ENCODE results near the gene SPINK5.

The SPINK5 gene

GRCh38 chr5:148168246-148168645 is 104.5 kb downstream of the SPINK5 start, which contains the start of gene SPINK14:
TSS of gene SPINK14 (plus strand) at chr5:148168546. CDS start at chr5:148169733, 1,187 bp downstream.
- no peak within 1 kb of the TSS for H3K4me3 ChIP-seq (ENCODE audit: low read length)
- H3K4me1 ChIP-seq (ENCODE audit: insufficient read depth, low read length), result no peaks in the 10 kb centered on the region

DNA sequence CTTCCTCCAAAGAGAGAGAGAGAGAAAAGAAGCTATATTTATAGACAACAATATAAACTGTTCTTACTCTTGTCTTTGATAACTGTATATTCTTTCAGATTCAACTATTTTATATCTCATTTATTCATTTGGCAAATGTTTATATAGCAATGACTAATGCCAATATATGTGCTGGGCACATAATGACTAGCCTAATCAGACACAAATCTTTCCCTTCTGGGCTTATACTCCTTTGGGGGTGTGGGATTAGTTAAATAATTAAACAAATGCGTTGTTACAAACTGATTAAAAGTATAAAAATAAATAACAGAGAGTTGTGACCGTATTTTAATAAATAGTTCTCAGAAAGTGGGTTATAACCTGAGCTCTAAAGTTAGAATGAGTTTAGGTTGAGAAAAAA is 108.6 kb downstream of the SPINK5 start:
- Histone ChIP-seq H3K27me3 (ENCODE audit: insufficient read depth, low read length) (peaks cover 3% of the 10 kb centered on the region), H3K4me3 (ENCODE audit: low read length) (no peak overlapping the region), H3K4me1 (ENCODE audit: insufficient read depth, low read length) (no peaks in the 10 kb centered on the region), H3K9me3 (ENCODE audit: low read length) (no peaks in the 10 kb centered on the region), H2AFZ (ENCODE audit: low read depth, low read length) (no peak overlapping the region), H3K36me3 (ENCODE audit: insufficient read depth, low read length) (no peaks in the 10 kb centered on the region)

More at GRCh38 chr5:148168246-148168645, 104.5 kb downstream of the SPINK5 start, which contains the start of gene SPINK14:
- H3K36me3 ChIP-seq (ENCODE audit: insufficient read depth, low read length), result no peaks in the 10 kb centered on the region
- no peak within 1 kb of the TSS for H2AFZ ChIP-seq (ENCODE audit: low read depth, low read length)
- peaks cover 5% of the 10 kb centered on the region for H3K27me3 ChIP-seq (ENCODE audit: insufficient read depth, low read length)
- no peaks in the 10 kb centered on the region for H3K9me3 ChIP-seq (ENCODE audit: low read length)

DNA sequence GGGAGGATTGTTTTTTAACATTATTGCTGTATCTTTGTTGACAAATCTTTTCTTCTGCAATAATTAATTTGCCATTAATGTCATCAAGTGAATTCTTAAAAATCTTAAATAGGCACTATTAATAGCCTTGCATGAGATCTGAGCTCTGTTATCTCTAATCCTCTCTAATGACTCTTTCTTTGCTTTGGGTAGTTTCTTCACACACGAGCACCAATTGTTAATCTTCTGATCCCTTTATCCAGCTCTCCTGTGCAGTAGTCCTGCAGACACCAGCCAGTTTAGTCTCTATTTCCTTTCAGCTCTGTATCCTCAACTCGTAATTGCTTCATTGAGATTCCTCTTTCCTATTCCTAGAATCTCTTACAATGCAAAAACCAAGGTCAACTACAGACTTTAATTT is 112.7 kb downstream of the SPINK5 start:
- Histone ChIP-seq H3K36me3 (ENCODE audit: insufficient read depth, low read length) (no peaks in the 10 kb centered on the region), H3K4me1 (ENCODE audit: insufficient read depth, low read length) (no peaks in the 10 kb centered on the region), H2AFZ (ENCODE audit: low read depth, low read length) (no peak overlapping the region), H3K27me3 (ENCODE audit: insufficient read depth, low read length) (no peaks in the 10 kb centered on the region), H3K9me3 (ENCODE audit: low read length) (no peaks in the 10 kb centered on the region), H3K4me3 (ENCODE audit: low read length) (no peak overlapping the region)

- Histone ChIP-seq H3K4me1 (ENCODE audit: insufficient read depth, low read length) (no peaks in the 10 kb centered on the region), H3K9me3 (ENCODE audit: low read length) (no peaks in the 10 kb centered on the region), H3K27me3 (ENCODE audit: insufficient read depth, low read length) (no peaks in the 10 kb centered on the region), H3K36me3 (ENCODE audit: insufficient read depth, low read length) (no peaks in the 10 kb centered on the region), H2AFZ (ENCODE audit: low read depth, low read length) (no peak overlapping the region), H3K4me3 (ENCODE audit: low read length) (no peak overlapping the region)
Observed at GRCh38 chr5:148177207-148177606, 113.4 kb downstream of the SPINK5 start.

- no peak overlapping the region for H3K4me3 ChIP-seq (ENCODE audit: low read length)
- H2AFZ ChIP-seq (ENCODE audit: low read depth, low read length), result no peak overlapping the region
- no peaks in the 10 kb centered on the region for H3K4me1 ChIP-seq (ENCODE audit: insufficient read depth, low read length)
- H3K36me3 ChIP-seq (ENCODE audit: insufficient read depth, low read length), result no peaks in the 10 kb centered on the region
- H3K9me3 ChIP-seq (ENCODE audit: low read length), result no peaks in the 10 kb centered on the region
- no peaks in the 10 kb centered on the region for H3K27me3 ChIP-seq (ENCODE audit: insufficient read depth, low read length)
Observed at GRCh38 chr5:148179234-148179824, 115.5 kb downstream of the SPINK5 start.

DNA sequence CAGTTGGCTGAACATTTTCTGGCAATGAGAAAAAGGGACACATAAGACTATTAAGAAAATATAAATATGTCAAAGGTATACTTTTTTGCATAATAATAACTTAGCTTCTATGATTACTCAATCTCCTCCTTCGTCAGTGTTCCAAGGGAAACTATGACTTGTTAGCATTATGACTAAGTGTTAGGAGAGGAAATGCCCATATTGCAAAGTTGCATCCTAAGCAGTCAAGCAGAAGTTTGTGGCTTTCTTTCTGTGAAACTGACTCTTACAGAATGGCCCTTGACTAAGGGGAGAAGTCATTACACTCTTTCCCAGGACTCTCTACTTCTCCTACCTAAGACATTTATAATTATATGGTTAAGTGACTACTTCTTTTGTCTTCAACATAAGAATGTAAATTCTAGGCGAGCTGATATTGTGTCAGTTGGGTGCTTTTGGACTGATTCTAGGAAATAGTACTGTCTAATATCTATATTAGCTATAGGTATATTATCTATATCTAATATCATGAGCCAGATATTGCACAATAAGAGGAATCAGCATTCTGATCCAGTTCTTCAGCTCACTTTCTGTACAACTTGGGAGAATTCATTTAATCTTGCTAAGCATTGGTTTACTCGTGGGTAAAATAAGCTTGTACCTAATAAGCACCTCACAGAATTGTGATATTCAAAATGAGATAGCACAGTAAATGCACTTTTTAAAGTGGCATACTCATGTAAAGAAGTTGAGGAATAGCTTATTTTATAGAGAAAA is 122.6 kb downstream of the SPINK5 start:
- H3K4me3 ChIP-seq (ENCODE audit: low read length), result no peak overlapping the region
- H2AFZ ChIP-seq (ENCODE audit: low read depth, low read length), result no peak overlapping the region
- no peaks in the 10 kb centered on the region for H3K4me1 ChIP-seq (ENCODE audit: insufficient read depth, low read length)
- H3K9me3 ChIP-seq (ENCODE audit: low read length), result no peaks in the 10 kb centered on the region
- H3K36me3 ChIP-seq (ENCODE audit: insufficient read depth, low read length), result no peaks in the 10 kb centered on the region
- no peaks in the 10 kb centered on the region for H3K27me3 ChIP-seq (ENCODE audit: insufficient read depth, low read length)

Measured in neuron (in vitro differentiated cells).